H9 (cell line): ENCODE results near the gene SNX12. TPM values are rescaled to one million over a fixed set of nuclear protein-coding genes. Genes with fewer than 3 reads are reported as not detected.

Source experiments
- DNase-seq: peaks from one replicate; pipeline ENCODE4 v3.0.0-alpha.2; 2017
- H2AFZ ChIP-seq: one replicate; pipeline ENCODE4 v1.6.1; 2013; ENCODE audit warnings: mild to moderate bottlenecking, low read length, control low read depth, moderate library complexity
- H2AK5ac ChIP-seq: 2 replicates; pipeline ENCODE4 v1.6.1; 2013; ENCODE audit warnings: low read length, control low read depth, mixed read lengths; ENCODE audit not compliant: insufficient read length
- H2BK120ac ChIP-seq: one replicate; pipeline ENCODE4 v1.6.1; 2013; ENCODE audit warnings: low read depth, mild to moderate bottlenecking, low read length, control low read depth, inconsistent platforms; ENCODE audit not compliant: poor library complexity, severe bottlenecking
- H2BK12ac ChIP-seq: 2 replicates; pipeline ENCODE4 v1.6.1; 2013; ENCODE audit warnings: low read length, control low read depth, mixed read lengths, low read depth; ENCODE audit not compliant: insufficient read length
- H2BK15ac ChIP-seq: 2 replicates; pipeline ENCODE4 v1.6.1; 2013; ENCODE audit warnings: low read depth, low read length, control low read depth
- H2BK20ac ChIP-seq: one replicate; pipeline ENCODE4 v1.6.1; 2013; ENCODE audit warnings: low read depth, mild to moderate bottlenecking, low read length, control low read depth, inconsistent platforms; ENCODE audit not compliant: poor library complexity, severe bottlenecking
- H2BK5ac ChIP-seq: 2 replicates; pipeline ENCODE4 v1.6.1; 2013; ENCODE audit warnings: low read length, control low read depth, mixed read lengths; ENCODE audit not compliant: insufficient read length
- H3K14ac ChIP-seq: 2 replicates; pipeline ENCODE4 v1.6.1; 2013; ENCODE audit warnings: low read length, control low read depth; ENCODE audit not compliant: insufficient read depth
- H3K18ac ChIP-seq: 2 replicates; pipeline ENCODE4 v1.6.1; 2013; ENCODE audit warnings: low read depth, mild to moderate bottlenecking, mixed read lengths, low read length, control low read depth; ENCODE audit not compliant: insufficient read length
- H3K23ac ChIP-seq: 2 replicates; pipeline ENCODE4 v1.6.1; 2013; ENCODE audit warnings: low read length, control low read depth, mixed read lengths, low read depth; ENCODE audit not compliant: insufficient read length
- H3K23me2 ChIP-seq: 2 replicates; pipeline ENCODE4 v1.6.1; 2013; ENCODE audit warnings: low read depth, mild to moderate bottlenecking, mixed read lengths, low read length, control low read depth; ENCODE audit not compliant: insufficient read length, poor library complexity, severe bottlenecking
- H3K27ac ChIP-seq: 2 replicates; pipeline ENCODE4 v1.5.1; 2013; ENCODE audit warnings: low read length, control low read depth, mixed read lengths, low read depth; ENCODE audit not compliant: insufficient read length
- H3K27me3 ChIP-seq: 2 replicates; pipeline ENCODE4 v1.6.1; 2013; ENCODE audit warnings: low read length, control low read depth, inconsistent platforms; ENCODE audit not compliant: insufficient read depth
- H3K4ac ChIP-seq: 2 replicates; pipeline ENCODE4 v1.6.1; 2013; ENCODE audit warnings: low read depth, mild to moderate bottlenecking, control low read depth, inconsistent platforms, low read length, moderate library complexity
- H3K4me1 ChIP-seq: 2 replicates; pipeline ENCODE4 v1.6.1; 2013; ENCODE audit warnings: low read length, control low read depth, inconsistent platforms; ENCODE audit not compliant: insufficient read depth
- H3K4me2 ChIP-seq: 2 replicates; pipeline ENCODE4 v1.6.1; 2013; ENCODE audit warnings: low read length, control low read depth, mixed read lengths; ENCODE audit not compliant: insufficient read length, insufficient read depth
- H3K56ac ChIP-seq: 2 replicates; pipeline ENCODE4 v1.6.1; 2013; ENCODE audit warnings: low read depth, mild to moderate bottlenecking, mixed read lengths, low read length, control low read depth; ENCODE audit not compliant: insufficient read length
- H3K79me1 ChIP-seq: 2 replicates; pipeline ENCODE4 v1.6.1; 2013; ENCODE audit warnings: low read depth, mild to moderate bottlenecking, moderate library complexity, low read length, control low read depth, inconsistent platforms; ENCODE audit not compliant: insufficient read depth, poor library complexity, severe bottlenecking
- H3K79me2 ChIP-seq: 2 replicates; pipeline ENCODE4 v1.6.1; 2013; ENCODE audit warnings: low read length, control low read depth, inconsistent platforms; ENCODE audit not compliant: insufficient read depth
- H3K9ac ChIP-seq: 2 replicates; pipeline ENCODE4 v1.6.1; 2013; ENCODE audit warnings: low read length, control low read depth, mixed read lengths; ENCODE audit not compliant: insufficient read length; ENCODE audit errors: extremely low read depth
- H3K9me3 ChIP-seq: one replicate; pipeline ENCODE4 v1.6.1; 2013; ENCODE audit warnings: low read depth, low read length, inconsistent platforms; ENCODE audit not compliant: control insufficient read depth
- H3T11ph ChIP-seq: one replicate; pipeline ENCODE4 v1.6.1; 2013; ENCODE audit warnings: mild to moderate bottlenecking, low read length, control low read depth, inconsistent platforms
- H4K20me1 ChIP-seq: one replicate; pipeline ENCODE4 v1.6.1; 2013; ENCODE audit not compliant: control insufficient read depth, insufficient read length, insufficient read depth
- H4K5ac ChIP-seq: 2 replicates; pipeline ENCODE4 v1.6.1; 2013; ENCODE audit warnings: low read depth, mild to moderate bottlenecking, mixed read lengths, low read length, control low read depth; ENCODE audit not compliant: insufficient read length
- H4K8ac ChIP-seq: replicated peaks from 2 replicates; pipeline ENCODE4 v1.6.1; 2013; ENCODE audit warnings: low read length, control low read depth, mixed read lengths, low read depth; ENCODE audit not compliant: insufficient read length
- H4K91ac ChIP-seq: 2 replicates; pipeline ENCODE4 v1.6.1; 2013; ENCODE audit warnings: low read depth, mild to moderate bottlenecking, moderate library complexity, mixed read lengths, low read length, control low read depth; ENCODE audit not compliant: insufficient read length
- H3K27ac Mint-ChIP-seq, 3 experiments: 2 replicates in 2 of 3; 3 replicates in 1 of 3; pipeline ENCODE4 v1.8.0; 2020 to 2021; ENCODE audit warnings: mixed read lengths in 3 of 3, mild to moderate bottlenecking in 1 of 3, moderate library complexity in 1 of 3
- H3K27me3 Mint-ChIP-seq: 2 replicates; pipeline ENCODE4 v1.8.0; 2021; ENCODE audit warnings: low read depth, mild to moderate bottlenecking, moderate library complexity, mixed read lengths
- H3K36me3 Mint-ChIP-seq, 3 experiments: 2 replicates in 2 of 3; 3 replicates in 1 of 3; pipeline ENCODE4 v1.8.0; 2020 to 2021; ENCODE audit warnings: low read depth in 3 of 3, mixed read lengths in 3 of 3; ENCODE audit not compliant: insufficient read depth in 1 of 3
- H3K4me1 Mint-ChIP-seq, 2 experiments: 2 replicates each; pipeline ENCODE4 v1.8.0; 2020; ENCODE audit warnings: mixed read lengths in 2 of 2
- H3K4me3 Mint-ChIP-seq, 2 experiments: 2 replicates in 1 of 2; 3 replicates in 1 of 2; pipeline ENCODE4 v1.8.0; 2020 to 2021; ENCODE audit warnings: mild to moderate bottlenecking in 2 of 2, mixed read lengths in 2 of 2, moderate library complexity in 1 of 2
- H3K9me3 Mint-ChIP-seq, 2 experiments: 2 replicates in 1 of 2; 3 replicates in 1 of 2; pipeline ENCODE4 v1.8.0; 2020; ENCODE audit warnings: mild to moderate bottlenecking in 2 of 2, mixed read lengths in 2 of 2, moderate library complexity in 1 of 2
- CTCF ChIP-seq: fragments of 200-600 bp; sonication (generic); conservative IDR thresholded peaks from 3 replicates; pipeline ENCODE4 v1.8.0; 2021; ENCODE audit warnings: antibody characterized with exemption, mild to moderate bottlenecking
- WGBS: extraction: QIAGEN DNeasy Blood & Tissue Kit; methylation state at CpG from one replicate; pipeline ENCODE4 v1.1.7; 2013; ENCODE audit warnings: missing lambda C conversion rate, low lambda C conversion rate, mixed read lengths; ENCODE audit not compliant: insufficient read length; ENCODE audit errors: extremely low coverage; 5-methylcytosine and 5-hydroxymethylcytosine counted together
- total RNA-seq: library from RNA; stranded (reverse); gene quantifications from 2 replicates; pipeline ENCODE4 v1.2.1, GENCODE V29; 2021

The SNX12 gene
- total RNA-seq, 1 experiment from 2014 or later, result 69.1 TPM

- no peak overlapping the region for H2BK12ac ChIP-seq
- H3K27me3 ChIP-seq, result no peaks in the 10 kb centered on the region
- no peak overlapping the region for H3K56ac ChIP-seq
- no peak overlapping the region for H3K23ac ChIP-seq
- DNase-seq, result no peak
- H3K14ac ChIP-seq, result no peak overlapping the region
- no peak overlapping the region for H2BK15ac ChIP-seq
- no peak overlapping the region for H2BK120ac ChIP-seq
- no peak overlapping the region for H4K91ac ChIP-seq
- no peak for TF ChIP-seq CTCF
- Mint-ChIP-seq H3K4me3 (no peak overlapping the region), H3K9me3 (peaks cover 78 to 85% of the 10 kb centered on the region in 2 experiments), H3K27ac (no peak overlapping the region), H3K4me1 (peaks cover 31 to 46% of the 10 kb centered on the region in 2 experiments), H3K36me3 (peaks cover 2 to 12% (median 10%) of the 10 kb centered on the region in 3 experiments; a peak in 5 of 7 replicates), H3K27me3 (peaks cover 53% of the 10 kb centered on the region)
- H4K20me1 ChIP-seq, result no peaks in the 10 kb centered on the region
- peaks cover 12% of the 10 kb centered on the region for H3K9me3 ChIP-seq
- H3K4ac ChIP-seq, result no peak overlapping the region
- H3K4me2 ChIP-seq, result no peak overlapping the region
- H2AFZ ChIP-seq, result no peak overlapping the region
- no peaks in the 10 kb centered on the region for H3K79me1 ChIP-seq
- no peak overlapping the region for H2BK5ac ChIP-seq
- no peak overlapping the region for H4K5ac ChIP-seq
- H3K9ac ChIP-seq, result no peak overlapping the region
- no peak overlapping the region for H3K27ac ChIP-seq
- WGBS, result no CpG with 5 or more reads among the region's 3 CpGs
- H3K18ac ChIP-seq, result no peak overlapping the region
- no peak overlapping the region for H2BK20ac ChIP-seq
- H3T11ph ChIP-seq, result no peak overlapping the region
- H3K23me2 ChIP-seq, result no peaks in the 10 kb centered on the region
- H3K79me2 ChIP-seq, result no peaks in the 10 kb centered on the region
- H3K4me1 ChIP-seq, result peaks cover 5% of the 10 kb centered on the region; the same call in 1 of the 2 replicates
- H4K8ac ChIP-seq, result no peak overlapping the region
- no peak overlapping the region for H2AK5ac ChIP-seq
Measured at GRCh38 chrX:71105628-71106027, 37.5 kb upstream of the SNX12 start.
